Upper lobe of left lung (tissue), 6 donors: ENCODE results near the gene ZRANB2. TPM values are rescaled to one million over a fixed set of nuclear protein-coding genes. Genes with fewer than 3 reads are reported as not detected.
A peak's percentile ranks its signal among the peaks of the same experiment; 100 is the strongest.

ENCODE experiments used
- ATAC-seq, 2 donors: fragments of 200-7000 bp; cut with Tn5 transposase; one replicate each; pipeline ENCODE4 v1.9.1; 2022; ENCODE audit warnings: mild to moderate bottlenecking in 2 of 2, moderate library complexity in 2 of 2; ENCODE audit not compliant: low FRiP score in 2 of 2
- DNase-seq, 2 donors: peaks; one replicate each; pipeline ENCODE4 v3.0.0-alpha.2; 2019 to 2020
- H3K27ac ChIP-seq, 4 donors: fragments of 200-600 bp; sonication (generic); one replicate each; pipeline ENCODE4 v1.5.1; 2016 to 2019
- H3K27me3 ChIP-seq, 4 donors: fragments of 200-600 bp; sonication (generic); one replicate each; pipeline ENCODE4 v1.5.1; 2017 to 2019
- H3K36me3 ChIP-seq, 4 donors: fragments of 200-600 bp; sonication (generic); one replicate each; pipeline ENCODE4 v1.5.1; 2016 to 2019
- H3K4me1 ChIP-seq, 4 donors: fragments of 200-600 bp; sonication (generic); one replicate each; pipeline ENCODE4 v1.5.1; 2018 to 2019
- H3K4me3 ChIP-seq, 4 donors: fragments of 200-600 bp; sonication (generic); one replicate each; pipeline ENCODE4 v1.5.1; 2017 to 2019; ENCODE audit warnings: mild to moderate bottlenecking in 2 of 4, moderate library complexity in 1 of 4
- H3K9me3 ChIP-seq, 4 donors: fragments of 200-600 bp; sonication (generic); one replicate each; pipeline ENCODE4 v1.5.1; 2018 to 2019
- EP300 ChIP-seq, 4 donors: sonication (generic); formaldehyde crosslinking; IDR thresholded peaks; one replicate each; pipeline ENCODE4 v1.5.1; 2017; ENCODE audit warnings: antibody characterized with exemption in 4 of 4, control low read depth in 2 of 4
- POLR2A ChIP-seq, 4 donors: fragments of 450-650 bp; IDR thresholded peaks; one replicate each; pipeline ENCODE4 v1.5.1; 2016 to 2017; ENCODE audit warnings: antibody characterized with exemption in 4 of 4, mild to moderate bottlenecking in 2 of 4
- POLR2AphosphoS5 ChIP-seq, 2 donors: sonication (generic); formaldehyde crosslinking; IDR thresholded peaks; one replicate each; pipeline ENCODE4 v1.5.1; 2017; ENCODE audit warnings: antibody characterized with exemption in 2 of 2
- WGBS, 2 donors: methylation state at CpG; one replicate each; pipeline ENCODE4 v1.1.5; 2017 to 2018; 5-methylcytosine and 5-hydroxymethylcytosine counted together
- total RNA-seq, 6 donors: library from RNA; depleted of rRNA in 4 of 6; stranded (reverse); fragments of >200 nt in 4 of 6; gene quantifications; one replicate each; pipeline versions ENCODE4 v1.1.0 to v1.2.1, GENCODE V29; 2016 to 2021
- TF ChIP-seq, protein P1 (sequence below), 6 experiments: fragments of 450-650 bp in 4 of 6; fragments of 200-600 bp in 2 of 6; sonication (generic) in 2 of 6; IDR thresholded peaks; one replicate each; pipeline ENCODE4 v1.5.1; 2016 to 2019; ENCODE audit warnings: antibody characterized with exemption in 6 of 6
- donor health status: DM: no; HTN: no; CAD: no; lungs with moderate emphysema.
- donor health status: DM: no; HTN: yes; CAD: no; lungs with severe emphysema.

Gene ZRANB2
- total RNA-seq, 6 donors from 2014 or later, result 51.3 to 203 (median 69.7) TPM

DNA sequence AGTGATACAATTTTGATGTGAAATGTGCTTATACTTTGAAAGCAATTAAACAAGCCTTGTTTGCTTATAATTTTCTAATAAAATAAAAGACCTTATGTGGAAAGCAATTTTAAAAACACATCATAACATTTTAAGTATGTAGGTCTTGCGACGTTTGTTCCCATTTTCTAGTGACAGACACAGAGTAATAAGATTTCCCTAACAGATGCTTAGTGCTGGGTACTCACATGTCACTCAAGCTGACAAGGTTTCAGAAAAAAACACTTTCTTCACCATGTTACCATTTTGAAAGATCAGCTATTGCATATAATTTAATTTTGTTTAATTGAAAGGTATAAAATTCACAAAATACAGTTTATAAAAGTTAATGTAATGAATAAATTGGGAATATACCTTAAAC lies 14.1 kb upstream of the ZRANB2 start:
- WGBS, 2 donors, result 82 to 92% methylated on average over 2 of the region's 2 CpGs
- Histone ChIP-seq H3K9me3 (no peaks in the 10 kb centered on the region), H3K27me3 (no peaks in the 10 kb centered on the region), H3K27ac (no peak overlapping the region), H3K4me1 (no peaks in the 10 kb centered on the region), H3K36me3 (no peaks in the 10 kb centered on the region), H3K4me3 (no peak overlapping the region)
- DNase-seq, result no peak
- no peak for ATAC-seq
- TF ChIP-seq, protein P1, sequence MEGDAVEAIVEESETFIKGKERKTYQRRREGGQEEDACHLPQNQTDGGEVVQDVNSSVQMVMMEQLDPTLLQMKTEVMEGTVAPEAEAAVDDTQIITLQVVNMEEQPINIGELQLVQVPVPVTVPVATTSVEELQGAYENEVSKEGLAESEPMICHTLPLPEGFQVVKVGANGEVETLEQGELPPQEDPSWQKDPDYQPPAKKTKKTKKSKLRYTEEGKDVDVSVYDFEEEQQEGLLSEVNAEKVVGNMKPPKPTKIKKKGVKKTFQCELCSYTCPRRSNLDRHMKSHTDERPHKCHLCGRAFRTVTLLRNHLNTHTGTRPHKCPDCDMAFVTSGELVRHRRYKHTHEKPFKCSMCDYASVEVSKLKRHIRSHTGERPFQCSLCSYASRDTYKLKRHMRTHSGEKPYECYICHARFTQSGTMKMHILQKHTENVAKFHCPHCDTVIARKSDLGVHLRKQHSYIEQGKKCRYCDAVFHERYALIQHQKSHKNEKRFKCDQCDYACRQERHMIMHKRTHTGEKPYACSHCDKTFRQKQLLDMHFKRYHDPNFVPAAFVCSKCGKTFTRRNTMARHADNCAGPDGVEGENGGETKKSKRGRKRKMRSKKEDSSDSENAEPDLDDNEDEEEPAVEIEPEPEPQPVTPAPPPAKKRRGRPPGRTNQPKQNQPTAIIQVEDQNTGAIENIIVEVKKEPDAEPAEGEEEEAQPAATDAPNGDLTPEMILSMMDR (IDR thresholded peaks at IDR 0.05), result no peak
- TF ChIP-seq POLR2A (IDR thresholded peaks at IDR 0.05) (no peak), POLR2AphosphoS5 (IDR thresholded peaks at IDR 0.05) (no peak), EP300 (IDR thresholded peaks at IDR 0.05) (no peak)

DNA sequence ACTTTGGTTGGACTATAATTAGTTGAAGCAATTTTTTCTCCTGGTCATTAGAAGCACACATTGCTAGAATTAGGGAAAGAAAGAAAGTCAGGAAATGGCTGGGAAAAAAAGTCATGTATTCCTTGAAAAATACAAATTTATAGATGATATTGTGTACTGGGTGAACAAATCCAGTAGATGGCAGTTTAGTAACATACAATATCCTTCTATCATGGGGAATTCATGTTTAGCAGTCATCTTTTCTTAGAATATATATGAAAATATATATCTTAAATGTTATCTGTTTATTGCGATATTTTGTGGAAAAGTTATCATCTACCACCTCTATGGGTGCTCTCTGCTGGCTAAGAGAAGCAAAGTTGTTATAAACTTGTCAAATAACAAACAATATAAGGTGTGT lies 13.1 kb upstream of the ZRANB2 start:
- no peak for ATAC-seq
- Histone ChIP-seq H3K36me3 (no peaks in the 10 kb centered on the region), H3K9me3 (no peaks in the 10 kb centered on the region), H3K4me1 (no peaks in the 10 kb centered on the region), H3K27me3 (no peaks in the 10 kb centered on the region), H3K27ac (no peak overlapping the region), H3K4me3 (no peak overlapping the region)
- TF ChIP-seq POLR2AphosphoS5 (IDR thresholded peaks at IDR 0.05) (no peak), EP300 (IDR thresholded peaks at IDR 0.05) (no peak), POLR2A (IDR thresholded peaks at IDR 0.05) (no peak)
- TF ChIP-seq, protein P1 (IDR thresholded peaks at IDR 0.05), result peak in 4 of 6 experiments; percentile 19 to 26 (median 24)
- 47 to 65% methylated on average over 1 of the region's 1 CpG for WGBS, 2 donors
- no peak for DNase-seq

DNA sequence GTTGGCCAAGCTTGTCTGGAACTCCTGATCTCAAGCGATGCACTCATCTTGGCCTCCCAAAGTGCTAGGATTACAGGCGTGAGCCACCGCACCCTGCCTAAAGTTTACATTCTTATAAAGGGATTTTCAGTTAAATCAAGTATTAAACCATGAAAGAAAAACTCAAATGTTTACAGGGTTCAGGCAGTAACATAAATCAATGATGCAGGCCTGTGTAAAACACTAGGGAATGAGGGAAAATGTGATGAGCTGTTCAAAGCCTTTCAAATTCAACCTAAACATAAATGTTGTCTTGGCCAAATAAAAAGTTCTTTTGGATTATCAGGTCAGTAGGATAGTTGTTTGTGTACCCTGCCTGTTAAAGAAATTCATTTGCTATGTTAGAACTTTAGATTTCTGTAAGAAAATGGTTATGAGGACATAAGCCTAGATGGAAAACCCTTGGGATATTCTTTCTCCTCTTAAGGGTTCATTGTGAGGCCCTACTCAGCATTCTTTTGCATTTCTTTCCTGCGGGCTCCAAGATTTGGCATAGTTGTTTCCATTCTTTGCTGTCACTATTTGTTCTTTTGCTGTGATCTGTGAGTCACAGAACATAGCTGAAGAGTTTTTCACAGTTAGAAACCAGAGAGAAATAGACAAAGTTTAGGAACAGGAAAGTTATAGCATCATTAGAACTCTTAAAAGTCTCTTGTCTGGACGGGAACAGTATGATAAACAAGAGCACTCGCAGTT lies 8.9 kb upstream of the ZRANB2 start:
- TF ChIP-seq, protein P1 (IDR thresholded peaks at IDR 0.05), result no peak
- TF ChIP-seq POLR2AphosphoS5 (IDR thresholded peaks at IDR 0.05), result no peak
- no peak for TF ChIP-seq EP300 (IDR thresholded peaks at IDR 0.05)
- no peaks in the 10 kb centered on the region for H3K4me1 ChIP-seq
- H3K4me3 ChIP-seq, result no peak overlapping the region
- no peak for DNase-seq
- no peaks in the 10 kb centered on the region for H3K27me3 ChIP-seq
- ATAC-seq, result peak; percentile 51 to 63
- peak overlapping the region; percentile 4 to 39 (median 18) for H3K27ac ChIP-seq
- no peaks in the 10 kb centered on the region for H3K9me3 ChIP-seq
- no peaks in the 10 kb centered on the region for H3K36me3 ChIP-seq
- WGBS, 2 donors, result 64 to 69% methylated on average over 6 of the region's 6 CpGs

DNA sequence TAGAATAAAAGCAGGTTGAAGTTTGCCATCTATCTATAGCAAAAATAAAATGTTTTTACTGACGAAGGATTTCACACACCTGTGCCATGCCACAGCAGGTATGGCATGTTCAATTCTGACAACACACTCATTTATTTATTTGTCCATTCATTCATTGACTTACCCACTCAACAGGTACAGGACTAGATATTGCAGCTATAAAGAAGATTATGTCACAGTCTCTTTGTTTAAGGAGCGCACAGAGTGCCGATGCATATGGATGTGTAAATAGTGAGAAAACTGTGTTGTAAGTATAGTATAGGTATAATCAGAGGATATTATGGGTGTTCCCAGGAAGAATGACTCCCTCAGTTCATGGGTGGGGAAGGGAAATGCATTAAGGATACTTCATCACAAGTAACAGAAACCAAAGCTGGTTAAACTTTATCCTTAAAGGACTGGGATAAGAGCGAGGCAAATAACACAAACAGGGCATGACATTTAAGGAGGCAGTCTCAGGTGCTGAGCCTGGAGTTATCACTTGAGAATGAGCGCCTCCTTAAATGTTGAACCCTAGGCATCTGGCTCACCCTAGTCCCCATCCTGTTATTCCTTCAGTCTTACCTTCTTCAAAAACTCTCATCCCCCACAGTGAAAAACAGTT lies 7.9 kb upstream of the ZRANB2 start:
- 56 to 73% methylated on average over 5 of the region's 5 CpGs for WGBS, 2 donors
- Histone ChIP-seq H3K4me3 (peak overlapping the region in 3 of 4 donors; percentile 14 to 37 (median 36)), H3K4me1 (no peaks in the 10 kb centered on the region), H3K36me3 (no peaks in the 10 kb centered on the region), H3K27ac (peak overlapping the region in 1 of 4 donors; percentile 19), H3K27me3 (no peaks in the 10 kb centered on the region), H3K9me3 (no peaks in the 10 kb centered on the region)
- ATAC-seq, result peak; percentile 63 to 78
- TF ChIP-seq POLR2A (IDR thresholded peaks at IDR 0.05), result no peak
- no peak for TF ChIP-seq POLR2AphosphoS5 (IDR thresholded peaks at IDR 0.05)
- TF ChIP-seq, protein P1 (IDR thresholded peaks at IDR 0.05), result no peak
- no peak for TF ChIP-seq EP300 (IDR thresholded peaks at IDR 0.05)
- DNase-seq, result peak in 1 of 2 donors; percentile 28
